GM12892 (cell line): ENCODE data around the gene GALNT14.

Experiments used
- POLR2A ChIP-seq: IDR thresholded peaks from 2 replicates; pipeline ENCODE4 v1.6.1; 2011; ENCODE audit warnings: low read depth, low read length, control low read depth
- POLR2AphosphoS5 ChIP-seq: IDR thresholded peaks from 2 replicates; pipeline ENCODE4 v1.6.1; 2011; ENCODE audit warnings: low read depth, low read length, control low read depth

DNA sequence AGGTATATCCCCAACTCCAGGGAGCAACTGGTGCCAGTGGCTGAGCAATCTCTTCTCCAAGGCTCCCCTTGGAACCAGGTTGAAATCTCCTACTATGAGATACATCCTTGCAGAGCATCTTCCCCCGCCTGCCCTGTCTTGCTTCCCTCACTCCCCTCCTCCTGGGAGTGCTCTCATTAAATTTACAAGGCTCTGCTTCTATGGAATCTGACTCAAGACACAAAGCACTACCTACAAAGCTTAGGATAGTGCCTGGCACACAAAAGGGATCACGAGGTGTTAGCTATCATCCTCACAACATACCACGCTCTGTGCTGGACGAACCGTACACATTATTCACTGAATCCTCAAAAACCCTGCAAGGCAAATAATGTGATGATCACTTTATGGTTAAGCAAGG, 121.6 kb downstream of the GALNT14 start:
- no peak for TF ChIP-seq POLR2A
- TF ChIP-seq POLR2AphosphoS5 = no peak
